ENCODE data around the gene LXN.

Gene LXN

GRCh38 chr3:158642005-158642404 is 30.4 kb downstream of the LXN start:
- H3K36me3 ChIP-seq (ENCODE audit: control insufficient read depth, insufficient read depth, low read length, severe bottlenecking) = peaks cover 8% of the 10 kb centered on the region
- no peak overlapping the region for H3K9ac ChIP-seq (ENCODE audit: low read length)
- H3K9me3 ChIP-seq (ENCODE audit: control insufficient read depth, low read length) = no peaks in the 10 kb centered on the region
- no peaks in the 10 kb centered on the region for H3K27me3 ChIP-seq (replicated peaks; ENCODE audit: control insufficient read depth, insufficient read depth, low read length)
- no peak overlapping the region for H3K4me3 ChIP-seq (ENCODE audit: low read length)
- no peak for DNase-seq (ENCODE audit: low read depth)
- H3K4me1 ChIP-seq (ENCODE audit: control insufficient read depth, insufficient read depth, low read length) = peaks cover 11% of the 10 kb centered on the region

- H3K4me3 ChIP-seq (ENCODE audit: low read length) = no peak overlapping the region
- no peak overlapping the region for H3K9ac ChIP-seq (ENCODE audit: low read length)
- H3K4me1 ChIP-seq (ENCODE audit: control insufficient read depth, insufficient read depth, low read length) = peaks cover 6% of the 10 kb centered on the region
- H3K9me3 ChIP-seq (ENCODE audit: control insufficient read depth, low read length) = no peaks in the 10 kb centered on the region
- no peak for DNase-seq (ENCODE audit: low read depth)
- H3K27me3 ChIP-seq (replicated peaks; ENCODE audit: control insufficient read depth, insufficient read depth, low read length) = no peaks in the 10 kb centered on the region
- H3K36me3 ChIP-seq (ENCODE audit: control insufficient read depth, insufficient read depth, low read length, severe bottlenecking) = no peaks in the 10 kb centered on the region
Measured at GRCh38 chr3:158640646-158641045, 31.8 kb downstream of the LXN start.

GRCh38 chr3:158631981-158632380 is 40.5 kb downstream of the LXN start:
- no peaks in the 10 kb centered on the region for H3K4me1 ChIP-seq (ENCODE audit: control insufficient read depth, insufficient read depth, low read length)
- no peak overlapping the region for H3K4me3 ChIP-seq (ENCODE audit: low read length)
- no peaks in the 10 kb centered on the region for H3K27me3 ChIP-seq (replicated peaks; ENCODE audit: control insufficient read depth, insufficient read depth, low read length)
- H3K9me3 ChIP-seq (ENCODE audit: control insufficient read depth, low read length) = no peaks in the 10 kb centered on the region
- no peaks in the 10 kb centered on the region for H3K36me3 ChIP-seq (ENCODE audit: control insufficient read depth, insufficient read depth, low read length, severe bottlenecking)
- no peak for DNase-seq (ENCODE audit: low read depth)
- no peak overlapping the region for H3K9ac ChIP-seq (ENCODE audit: low read length)

- Histone ChIP-seq H3K4me1 (ENCODE audit: control insufficient read depth, insufficient read depth, low read length) (no peaks in the 10 kb centered on the region), H3K9ac (ENCODE audit: low read length) (no peak overlapping the region), H3K27me3 (replicated peaks; ENCODE audit: control insufficient read depth, insufficient read depth, low read length) (no peaks in the 10 kb centered on the region), H3K4me3 (ENCODE audit: low read length) (no peak overlapping the region), H3K9me3 (ENCODE audit: control insufficient read depth, low read length) (peaks cover 4% of the 10 kb centered on the region), H3K36me3 (ENCODE audit: control insufficient read depth, insufficient read depth, low read length, severe bottlenecking) (no peaks in the 10 kb centered on the region)
- no peak for DNase-seq (ENCODE audit: low read depth)
Measured at GRCh38 chr3:158625881-158626280, 46.6 kb downstream of the LXN start.

GRCh38 chr3:158617982-158618875 is 54.2 kb downstream of the LXN start:
- no peaks in the 10 kb centered on the region for H3K36me3 ChIP-seq (ENCODE audit: control insufficient read depth, insufficient read depth, low read length, severe bottlenecking)
- H3K9ac ChIP-seq (ENCODE audit: low read length) = no peak overlapping the region
- no peaks in the 10 kb centered on the region for H3K4me1 ChIP-seq (ENCODE audit: control insufficient read depth, insufficient read depth, low read length)
- H3K9me3 ChIP-seq (ENCODE audit: control insufficient read depth, low read length) = peaks cover 22% of the 10 kb centered on the region
- no peaks in the 10 kb centered on the region for H3K27me3 ChIP-seq (replicated peaks; ENCODE audit: control insufficient read depth, insufficient read depth, low read length)
- DNase-seq (ENCODE audit: low read depth) = no peak
- no peak overlapping the region for H3K4me3 ChIP-seq (ENCODE audit: low read length)

All from adipocyte (in vitro differentiated cells).